ENCODE measurements around the gene TIAM2. TPM values are rescaled to one million over a fixed set of nuclear protein-coding genes. Genes with fewer than 3 reads are reported as not detected.

TIAM2 gene
- 9.1 and 10.7 TPM in 2 replicates for total RNA-seq (2021)
- Bru-seq, nascent RNA, result percentile 71 among the genes with signal in this experiment
- BruChase-seq, experiment 1, labeled RNA remaining after a 2-hour chase, result percentile 65 among the genes with signal in this experiment
- BruChase-seq, experiment 2, labeled RNA remaining after a 6-hour chase, result percentile 70 among the genes with signal in this experiment
- long read RNA-seq, partial matches to known transcripts, result 0 of 21 reads
- long read RNA-seq, other reads (novel, unspliced or antisense), result 21 of 21 reads

- Histone ChIP-seq H3K9me3 (ENCODE audit: low read depth, low read length, poor library complexity, severe bottlenecking) (no peaks in the 10 kb centered on the region), H3K27me3 (replicated peaks; ENCODE audit: insufficient read depth, low read depth, low read length, poor library complexity) (peaks cover 8% of the 10 kb centered on the region), H3K4me1 (ENCODE audit: insufficient read depth, low read length, poor library complexity, severe bottlenecking) (peaks cover 10% of the 10 kb centered on the region), H3K27ac (ENCODE audit: low read depth, low read length, poor library complexity, severe bottlenecking) (no peak within 1 kb of the TSS), H3K4me3 (ENCODE audit: low read depth, low read length, poor library complexity, severe bottlenecking) (peak within 1 kb of the TSS; percentile 69), H3K36me3 (ENCODE audit: insufficient read depth, low read length, poor library complexity, severe bottlenecking) (no peaks in the 10 kb centered on the region)
- DNase-seq (ENCODE audit: low spot score), result peak; percentile 30
- POLR2A ChIA-PET (ENCODE audit: low non-redundant PET), result no interaction called here
- intact Hi-C loops (cut with micrococcal nuclease; ENCODE audit: unreplicated experiment), result no loop called here
- TF ChIP-seq EZH2 (IDR thresholded peaks at IDR 0.05; ENCODE audit: borderline replicate concordance, low read depth, low read length, poor library complexity, severe bottlenecking), result no peak
- no TSS peak for BruUV-seq (replicated peaks)
- CTCF ChIA-PET, result no interaction called here
Measured at GRCh38 chr6:154995254-154996015, at the start of gene TIAM2. Gene TIAM2, plus strand, starts transcription at chr6:154995315. Its CDS starts 133,909 bp downstream, at chr6:155129224.

- CTCF ChIA-PET, result no interaction called here
Measured at GRCh38 chr6:154950979-154951344, 44.2 kb upstream of the TIAM2 start.

GRCh38 chr6:154951345-154952200 is 43.5 kb upstream of the TIAM2 start:
- no TSS peak for BruUV-seq (replicated peaks)
- Histone ChIP-seq H3K36me3 (ENCODE audit: insufficient read depth, low read length, poor library complexity, severe bottlenecking) (no peaks in the 10 kb centered on the region), H3K4me1 (ENCODE audit: insufficient read depth, low read length, poor library complexity, severe bottlenecking) (no peaks in the 10 kb centered on the region), H3K27ac (ENCODE audit: low read depth, low read length, poor library complexity, severe bottlenecking) (no peak overlapping the region), H3K27me3 (replicated peaks; ENCODE audit: insufficient read depth, low read depth, low read length, poor library complexity) (no peaks in the 10 kb centered on the region), H3K4me3 (ENCODE audit: low read depth, low read length, poor library complexity, severe bottlenecking) (no peak overlapping the region), H3K9me3 (ENCODE audit: low read depth, low read length, poor library complexity, severe bottlenecking) (no peaks in the 10 kb centered on the region)
- TF ChIP-seq EZH2 (IDR thresholded peaks at IDR 0.05; ENCODE audit: borderline replicate concordance, low read depth, low read length, poor library complexity, severe bottlenecking), result no peak
- TF ChIP-seq CTCF (conservative IDR thresholded peaks at IDR 0.05; ENCODE audit: low read depth, low read length), result no peak
- POLR2A ChIA-PET (ENCODE audit: low non-redundant PET), result no interaction called here
- intact Hi-C loops (cut with micrococcal nuclease; ENCODE audit: unreplicated experiment), result no loop called here
- CTCF ChIA-PET, result no interaction called here
- DNase-seq (ENCODE audit: low spot score), result no peak

More at GRCh38 chr6:154950979-154951344, 44.2 kb upstream of the TIAM2 start:
- Histone ChIP-seq H3K27ac (ENCODE audit: low read depth, low read length, poor library complexity, severe bottlenecking) (no peak overlapping the region), H3K36me3 (ENCODE audit: insufficient read depth, low read length, poor library complexity, severe bottlenecking) (no peaks in the 10 kb centered on the region), H3K4me3 (ENCODE audit: low read depth, low read length, poor library complexity, severe bottlenecking) (no peak overlapping the region), H3K4me1 (ENCODE audit: insufficient read depth, low read length, poor library complexity, severe bottlenecking) (no peaks in the 10 kb centered on the region), H3K9me3 (ENCODE audit: low read depth, low read length, poor library complexity, severe bottlenecking) (no peaks in the 10 kb centered on the region), H3K27me3 (replicated peaks; ENCODE audit: insufficient read depth, low read depth, low read length, poor library complexity) (no peaks in the 10 kb centered on the region)
- no TSS peak for BruUV-seq (replicated peaks)
- intact Hi-C loops (cut with micrococcal nuclease; ENCODE audit: unreplicated experiment), result no loop called here
- TF ChIP-seq EZH2 (IDR thresholded peaks at IDR 0.05; ENCODE audit: borderline replicate concordance, low read depth, low read length, poor library complexity, severe bottlenecking), result no peak
- TF ChIP-seq CTCF (conservative IDR thresholded peaks at IDR 0.05; ENCODE audit: low read depth, low read length), result no peak
- POLR2A ChIA-PET (ENCODE audit: low non-redundant PET), result no interaction called here
- DNase-seq (ENCODE audit: low spot score), result no peak

Data from A673 (cell line).